ENCODE data around the gene CR1.

- TF ChIP-seq POLR2A (IDR thresholded peaks at IDR 0.05; ENCODE audit: extremely low read depth, insufficient read length) (no peak), CTCF (IDR thresholded peaks at IDR 0.05; ENCODE audit: low read depth, low read length) (no peak), MAX (IDR thresholded peaks at IDR 0.05; ENCODE audit: low read depth, low read length) (no peak)
These were observed 34.3 kb upstream of the CR1 start for GRCh38 chr1:207461649-207462048.
